Embryonic facial prominence (tissue), 1 donor: ENCODE data around the gene KNSTRN.

Experiments
- DNase-seq: peaks from one replicate; pipeline ENCODE4 v3.0.0-alpha.2; 2016; ENCODE audit errors: extremely low spot score

The KNSTRN gene

GRCh38 chr15:40397688-40398412 lies 15.3 kb downstream of the KNSTRN start:
- no peak for DNase-seq

GRCh38 chr15:40398413-40398873 lies 15.9 kb downstream of the KNSTRN start:
- no peak for DNase-seq

- no peak for DNase-seq
Measured at GRCh38 chr15:40399370-40399769, 16.8 kb downstream of the KNSTRN start.

- peak; percentile 76 for DNase-seq
Measured at GRCh38 chr15:40405501-40406381, 23.2 kb downstream of the KNSTRN start, which contains the start of gene IVD. Gene IVD (plus strand): TSS chr15:40405795. CDS start chr15:40405828, 33 bp downstream.

GRCh38 chr15:40407330-40407990 lies 24.9 kb downstream of the KNSTRN start:
- DNase-seq = no peak

GRCh38 chr15:40409366-40409765 lies 26.8 kb downstream of the KNSTRN start:
- DNase-seq = no peak

- no peak for DNase-seq
Measured at GRCh38 chr15:40410476-40410875, 28.0 kb downstream of the KNSTRN start.

GRCh38 chr15:40412095-40412759 lies 29.7 kb downstream of the KNSTRN start:
- DNase-seq = no peak

GRCh38 chr15:40413036-40413435 lies 30.5 kb downstream of the KNSTRN start:
- DNase-seq = no peak

- no peak for DNase-seq
Measured at GRCh38 chr15:40414816-40415215, 32.3 kb downstream of the KNSTRN start.

GRCh38 chr15:40415226-40415625 lies 32.7 kb downstream of the KNSTRN start:
- no peak for DNase-seq

GRCh38 chr15:40416056-40416455 lies 33.5 kb downstream of the KNSTRN start:
- no peak for DNase-seq

- DNase-seq = no peak
Measured at GRCh38 chr15:40418126-40418525, 35.6 kb downstream of the KNSTRN start.

GRCh38 chr15:40420071-40420713 lies 37.7 kb downstream of the KNSTRN start:
- no peak for DNase-seq

GRCh38 chr15:40420793-40421192 lies 38.3 kb downstream of the KNSTRN start:
- DNase-seq = no peak

GRCh38 chr15:40421246-40422157 lies 39.0 kb downstream of the KNSTRN start:
- DNase-seq = no peak

GRCh38 chr15:40424483-40425115 lies 42.1 kb downstream of the KNSTRN start:
- DNase-seq = no peak

GRCh38 chr15:40425681-40426080 lies 43.2 kb downstream of the KNSTRN start:
- DNase-seq = no peak

- DNase-seq = no peak
Measured at GRCh38 chr15:40427188-40427587, 44.7 kb downstream of the KNSTRN start.

- no peak for DNase-seq
Measured at GRCh38 chr15:40428185-40428584, 45.7 kb downstream of the KNSTRN start.
